HCT116 (cell line): ENCODE data around the gene OR13C9. TPM values are rescaled to one million over a fixed set of nuclear protein-coding genes. Genes with fewer than 3 reads are reported as not detected.

Source experiments
- ATAC-seq: fragments of 200-7000 bp; cut with Tn5 transposase; 2 replicates; pipeline ENCODE4 v1.9.1; 2020; ENCODE audit warnings: mild to moderate bottlenecking, moderate library complexity
- BruUV-seq: library from RNA; stranded (reverse); fragments of 400-500 nt; replicated peaks from 2 replicates; lab custom pipeline; 2021; lab: Mats Ljungman, UMichigan
- CTCF ChIA-PET: fragments of 300-600 bp; sonication (Branson Sonifier 250); formaldehyde crosslinking; loops from one replicate; lab custom pipeline; 2021; ENCODE audit warnings: antibody characterized with exemption; lab: Charles Lee
- POLR2A ChIA-PET: fragments of 300-600, 350-600 bp; sonication (Branson Sonifier 250); formaldehyde crosslinking; loops from one replicate; lab custom pipeline; 2021; ENCODE audit warnings: antibody characterized with exemption; lab: Charles Lee
- RAD21 ChIA-PET, 2 experiments: fragments of 300-600 bp; sonication (Branson Sonifier 250); formaldehyde crosslinking; loops; one replicate each; lab custom pipeline; 2023; ENCODE audit warnings: low total read pairs in 2 of 2; ENCODE audit not compliant: uncharacterized antibody in 2 of 2, unreplicated experiment in 2 of 2, low non-redundant PET in 1 of 2; lab: Charles Lee
- DNase-seq: peaks from one replicate; pipeline ENCODE4 v3.0.0-alpha.2; 2010; ENCODE audit warnings: low read depth, low spot score
- H2AFZ ChIP-seq: fragments of 200-600 bp; shearing (Covaris generic), sonication (generic); 2 replicates; pipeline ENCODE4 v1.6.1; 2017; ENCODE audit warnings: low read depth, mixed run types, mixed read lengths, antibody characterized with exemption, low read length; ENCODE audit not compliant: poor library complexity, severe bottlenecking
- H3K27ac ChIP-seq: 2 replicates; pipeline ENCODE4 v1.5.1; 2012; ENCODE audit warnings: low read depth, low read length
- H3K27me3 ChIP-seq: fragments of 200-600 bp; sonication (generic); 2 replicates; pipeline ENCODE4 v1.6.1; 2016; ENCODE audit warnings: mixed run types, low read length, mixed read lengths; ENCODE audit not compliant: insufficient read depth
- H3K36me3 ChIP-seq, 2 experiments: fragments of 200-500 bp in 1 of 2; fragments of 200-600 bp in 1 of 2; sonication (Bioruptor generic) in 1 of 2; sonication (generic) in 1 of 2; 2 replicates each; pipeline versions ENCODE4 v1.5.1 to v1.6.1; 2014 to 2016; ENCODE audit warnings: low read length in 2 of 2, inconsistent platforms in 1 of 2, mixed read lengths in 1 of 2, mixed run types in 1 of 2; ENCODE audit not compliant: insufficient read depth in 2 of 2, control insufficient read depth in 1 of 2
- H3K4me1 ChIP-seq, 2 experiments: fragments of 200-600 bp in 1 of 2; sonication (generic) in 1 of 2; 2 replicates each; pipeline versions ENCODE4 v1.5.1 to v1.6.1; 2012 to 2017; ENCODE audit warnings: low read length in 2 of 2, inconsistent platforms in 1 of 2, mild to moderate bottlenecking in 1 of 2, mixed read lengths in 1 of 2, mixed run types in 1 of 2, moderate library complexity in 1 of 2; ENCODE audit not compliant: insufficient read depth in 2 of 2, control insufficient read depth in 1 of 2
- H3K4me2 ChIP-seq: fragments of 200-600 bp; sonication (generic); 2 replicates; pipeline ENCODE4 v1.6.1; 2017; ENCODE audit warnings: mixed run types, low read length, mixed read lengths
- H3K4me3 ChIP-seq, 2 experiments: fragments of 200-600 bp in 1 of 2; sonication (generic) in 1 of 2; replicated peaks in 1 of 2; 2 replicates each; pipeline ENCODE4 v1.5.1; 2011 to 2016; ENCODE audit warnings: low read length in 2 of 2, control low read depth in 1 of 2, low read depth in 1 of 2, mild to moderate bottlenecking in 1 of 2, mixed read lengths in 1 of 2, mixed run types in 1 of 2
- H3K79me2 ChIP-seq: fragments of 200-600 bp; sonication (generic); 2 replicates; pipeline ENCODE4 v1.6.1; 2017; ENCODE audit warnings: mild to moderate bottlenecking, mixed run types, low read length, moderate library complexity, mixed read lengths; ENCODE audit not compliant: insufficient read depth
- H3K9ac ChIP-seq: fragments of 200-600 bp; sonication (generic); 2 replicates; pipeline ENCODE4 v1.6.1; 2016; ENCODE audit warnings: low read length, mixed read lengths
- H3K9me2 ChIP-seq: fragments of 200-600 bp; sonication (generic), shearing (Covaris generic); 2 replicates; pipeline ENCODE4 v1.6.1; 2017; ENCODE audit warnings: mixed run types, mild to moderate bottlenecking, moderate library complexity; ENCODE audit not compliant: insufficient read depth
- H3K9me3 ChIP-seq, 2 experiments: fragments of 200-500 bp in 1 of 2; fragments of 200-600 bp in 1 of 2; sonication (Bioruptor generic) in 1 of 2; sonication (generic) in 1 of 2; 2 replicates each; pipeline ENCODE4 v1.6.1; 2014 to 2017; ENCODE audit warnings: low read length in 2 of 2, mixed read lengths in 2 of 2, inconsistent platforms in 1 of 2, low read depth in 1 of 2, mild to moderate bottlenecking in 1 of 2, mixed run types in 1 of 2, moderate library complexity in 1 of 2; ENCODE audit not compliant: control insufficient read depth in 1 of 2, insufficient read depth in 1 of 2
- H4K20me1 ChIP-seq: fragments of 200-600 bp; sonication (generic), shearing (Covaris generic); 2 replicates; pipeline ENCODE4 v1.6.1; 2017; ENCODE audit warnings: mixed run types, mild to moderate bottlenecking, moderate library complexity; ENCODE audit not compliant: insufficient read depth
- EGR1 ChIP-seq: IDR thresholded peaks from 2 replicates; pipeline ENCODE4 v1.6.1; 2012; ENCODE audit warnings: low read depth
- ELF1 ChIP-seq: IDR thresholded peaks from 2 replicates; pipeline ENCODE4 v1.6.1; 2012; ENCODE audit warnings: low read depth, borderline replicate concordance
- EZH2 ChIP-seq: fragments of 200-600 bp; sonication (generic); IDR thresholded peaks from 2 replicates; pipeline ENCODE4 v1.6.1; 2017; ENCODE audit warnings: antibody characterized with exemption, mixed run types
- EZH2phosphoT487 ChIP-seq: fragments of 200-600 bp; IDR thresholded peaks from 2 replicates; pipeline ENCODE4 v1.6.1; 2018; ENCODE audit warnings: antibody characterized with exemption, borderline replicate concordance
- FOSL1 ChIP-seq: IDR thresholded peaks from 2 replicates; pipeline ENCODE4 v1.6.1; 2012; ENCODE audit warnings: low read depth
- JUND ChIP-seq: IDR thresholded peaks from 2 replicates; pipeline ENCODE4 v1.6.1; 2012
- POLR2A ChIP-seq: IDR thresholded peaks from 2 replicates; pipeline ENCODE4 v1.7.0; 2011; ENCODE audit warnings: borderline replicate concordance; ENCODE audit not compliant: insufficient read depth, insufficient read length; ENCODE audit errors: extremely low read depth
- POLR2AphosphoS5 ChIP-seq: IDR thresholded peaks from 2 replicates; pipeline ENCODE4 v1.6.1; 2011; ENCODE audit warnings: mild to moderate bottlenecking, low read depth, low read length, moderate library complexity
- RAD21 ChIP-seq: IDR thresholded peaks from 2 replicates; pipeline ENCODE4 v1.6.1; 2012; ENCODE audit warnings: low read depth, mild to moderate bottlenecking
- REST ChIP-seq: IDR thresholded peaks from 2 replicates; pipeline ENCODE4 v1.6.1; 2012; ENCODE audit warnings: low read depth
- SIN3A ChIP-seq: IDR thresholded peaks from 2 replicates; pipeline ENCODE4 v1.6.1; 2012; ENCODE audit warnings: low read depth
- SP1 ChIP-seq: IDR thresholded peaks from 2 replicates; pipeline ENCODE4 v1.6.1; 2012; ENCODE audit warnings: low read depth
- SRF ChIP-seq: IDR thresholded peaks from 2 replicates; pipeline ENCODE4 v1.6.1; 2012; ENCODE audit warnings: low read depth
- ZBTB33 ChIP-seq: IDR thresholded peaks from 2 replicates; pipeline ENCODE4 v1.6.1; 2011; ENCODE audit warnings: mild to moderate bottlenecking, low read length, moderate library complexity; ENCODE audit not compliant: insufficient replicate concordance; ENCODE audit errors: extremely low read depth
- ZFX ChIP-seq: fragments of 450-650 bp; IDR thresholded peaks from 2 replicates; pipeline ENCODE4 v1.6.1; 2017
- ZNF274 ChIP-seq: fragments of 200-500 bp; sonication (Bioruptor generic); IDR thresholded peaks from 2 replicates; pipeline ENCODE4 v1.6.1; 2014; ENCODE audit warnings: mild to moderate bottlenecking, low read depth, low read length, inconsistent platforms
- intact Hi-C: fragments of 100-400 bp; cut with micrococcal nuclease; formaldehyde crosslinking; loops from 2 replicates; pipeline ENCODE4 v1.10.0; 2022
- total RNA-seq: library from RNA; stranded (reverse); gene quantifications from one replicate; pipeline ENCODE4 v1.2.1, GENCODE V29; 2021; ENCODE audit not compliant: unreplicated experiment
- TF ChIP-seq, protein P1 (sequence below), 3 experiments: fragments of 200-600 bp in 1 of 3; sonication (generic) in 1 of 3; IDR thresholded peaks in 2 of 3; conservative IDR thresholded peaks in 1 of 3; 2 replicates each; pipeline ENCODE4 v1.5.1; 2012 to 2017; ENCODE audit warnings: low read depth in 2 of 3, low read length in 2 of 3, antibody characterized with exemption in 1 of 3, borderline replicate concordance in 1 of 3, control low read depth in 1 of 3, mild to moderate bottlenecking in 1 of 3, mixed read lengths in 1 of 3, mixed run types in 1 of 3, moderate library complexity in 1 of 3; ENCODE audit not compliant: insufficient read depth in 1 of 3
- TF ChIP-seq, protein P2 (sequence below): IDR thresholded peaks from 2 replicates; pipeline ENCODE4 v1.6.1; 2012
- TF ChIP-seq, protein P3 (sequence below): IDR thresholded peaks from 2 replicates; pipeline ENCODE4 v1.6.1; 2012

OR13C9 gene
- total RNA-seq, 1 experiment from 2014 or later: not detected

- Histone ChIP-seq H4K20me1 (no peaks in the 10 kb centered on the region), H2AFZ (no peak overlapping the region), H3K27ac (no peak overlapping the region), H3K4me1 (no peaks in the 10 kb centered on the region), H3K9me2 (no peaks in the 10 kb centered on the region), H3K4me3 (no peak overlapping the region), H3K9ac (no peak overlapping the region), H3K4me2 (no peak overlapping the region), H3K9me3 (no peaks in the 10 kb centered on the region), H3K27me3 (no peaks in the 10 kb centered on the region), H3K36me3 (no peaks in the 10 kb centered on the region), H3K79me2 (no peaks in the 10 kb centered on the region)
- ATAC-seq (no peak), DNase-seq (no peak)
- CTCF ChIA-PET: no interaction called here
- TF ChIP-seq EZH2 (no peak), SRF (no peak), EGR1 (no peak), REST (no peak), EZH2phosphoT487 (no peak), ZNF274 (no peak), POLR2A (no peak), FOSL1 (no peak), SIN3A (no peak), ZFX (no peak), JUND (no peak), POLR2AphosphoS5 (no peak), ZBTB33 (no peak), SP1 (no peak), ELF1 (no peak), RAD21 (no peak)
- TF ChIP-seq, protein P1, sequence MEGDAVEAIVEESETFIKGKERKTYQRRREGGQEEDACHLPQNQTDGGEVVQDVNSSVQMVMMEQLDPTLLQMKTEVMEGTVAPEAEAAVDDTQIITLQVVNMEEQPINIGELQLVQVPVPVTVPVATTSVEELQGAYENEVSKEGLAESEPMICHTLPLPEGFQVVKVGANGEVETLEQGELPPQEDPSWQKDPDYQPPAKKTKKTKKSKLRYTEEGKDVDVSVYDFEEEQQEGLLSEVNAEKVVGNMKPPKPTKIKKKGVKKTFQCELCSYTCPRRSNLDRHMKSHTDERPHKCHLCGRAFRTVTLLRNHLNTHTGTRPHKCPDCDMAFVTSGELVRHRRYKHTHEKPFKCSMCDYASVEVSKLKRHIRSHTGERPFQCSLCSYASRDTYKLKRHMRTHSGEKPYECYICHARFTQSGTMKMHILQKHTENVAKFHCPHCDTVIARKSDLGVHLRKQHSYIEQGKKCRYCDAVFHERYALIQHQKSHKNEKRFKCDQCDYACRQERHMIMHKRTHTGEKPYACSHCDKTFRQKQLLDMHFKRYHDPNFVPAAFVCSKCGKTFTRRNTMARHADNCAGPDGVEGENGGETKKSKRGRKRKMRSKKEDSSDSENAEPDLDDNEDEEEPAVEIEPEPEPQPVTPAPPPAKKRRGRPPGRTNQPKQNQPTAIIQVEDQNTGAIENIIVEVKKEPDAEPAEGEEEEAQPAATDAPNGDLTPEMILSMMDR (IDR thresholded peaks at IDR 0.05 in 2 of 3, conservative IDR thresholded peaks at IDR 0.05 in 1 of 3; ENCODE audit: borderline replicate concordance in 1 of 3, insufficient read depth in 1 of 3, low read depth in 2 of 3, low read length in 2 of 3): no peak
- TF ChIP-seq, protein P2, sequence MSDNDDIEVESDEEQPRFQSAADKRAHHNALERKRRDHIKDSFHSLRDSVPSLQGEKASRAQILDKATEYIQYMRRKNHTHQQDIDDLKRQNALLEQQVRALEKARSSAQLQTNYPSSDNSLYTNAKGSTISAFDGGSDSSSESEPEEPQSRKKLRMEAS: no peak
- TF ChIP-seq, protein P3, sequence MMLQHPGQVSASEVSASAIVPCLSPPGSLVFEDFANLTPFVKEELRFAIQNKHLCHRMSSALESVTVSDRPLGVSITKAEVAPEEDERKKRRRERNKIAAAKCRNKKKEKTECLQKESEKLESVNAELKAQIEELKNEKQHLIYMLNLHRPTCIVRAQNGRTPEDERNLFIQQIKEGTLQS: no peak
- no TSS peak for BruUV-seq
- intact Hi-C loops: no loop called here
- RAD21 ChIA-PET: no interaction called here
- POLR2A ChIA-PET: no interaction called here
Measured at GRCh38 chr9:104572612-104573011, 45.4 kb downstream of the OR13C9 start.
